Upper lobe of left lung (tissue), 6 donors: ENCODE results near the gene C4B. TPM values are rescaled to one million over a fixed set of nuclear protein-coding genes. Genes with fewer than 3 reads are reported as not detected.
"Not testable (repeated sequence)": the region's sequence is repeated elsewhere in the genome, so short reads cannot be mapped to it uniquely, and the experiment has no call there.

Experiments used
- ATAC-seq, 2 donors: fragments of 200-7000 bp; cut with Tn5 transposase; one replicate each; pipeline ENCODE4 v1.9.1; 2022; ENCODE audit warnings: mild to moderate bottlenecking in 2 of 2, moderate library complexity in 2 of 2; ENCODE audit not compliant: low FRiP score in 2 of 2
- DNase-seq, 2 donors: peaks; one replicate each; pipeline ENCODE4 v3.0.0-alpha.2; 2019 to 2020
- H3K27ac ChIP-seq, 4 donors: fragments of 200-600 bp; sonication (generic); one replicate each; pipeline ENCODE4 v1.5.1; 2016 to 2019
- H3K27me3 ChIP-seq, 4 donors: fragments of 200-600 bp; sonication (generic); one replicate each; pipeline ENCODE4 v1.5.1; 2017 to 2019
- H3K36me3 ChIP-seq, 4 donors: fragments of 200-600 bp; sonication (generic); one replicate each; pipeline ENCODE4 v1.5.1; 2016 to 2019
- H3K4me1 ChIP-seq, 4 donors: fragments of 200-600 bp; sonication (generic); one replicate each; pipeline ENCODE4 v1.5.1; 2018 to 2019
- H3K4me3 ChIP-seq, 4 donors: fragments of 200-600 bp; sonication (generic); one replicate each; pipeline ENCODE4 v1.5.1; 2017 to 2019; ENCODE audit warnings: mild to moderate bottlenecking in 2 of 4, moderate library complexity in 1 of 4
- H3K9me3 ChIP-seq, 4 donors: fragments of 200-600 bp; sonication (generic); one replicate each; pipeline ENCODE4 v1.5.1; 2018 to 2019
- EP300 ChIP-seq, 4 donors: sonication (generic); formaldehyde crosslinking; IDR thresholded peaks; one replicate each; pipeline ENCODE4 v1.5.1; 2017; ENCODE audit warnings: antibody characterized with exemption in 4 of 4, control low read depth in 2 of 4
- POLR2A ChIP-seq, 4 donors: fragments of 450-650 bp; IDR thresholded peaks; one replicate each; pipeline ENCODE4 v1.5.1; 2016 to 2017; ENCODE audit warnings: antibody characterized with exemption in 4 of 4, mild to moderate bottlenecking in 2 of 4
- POLR2AphosphoS5 ChIP-seq, 2 donors: sonication (generic); formaldehyde crosslinking; IDR thresholded peaks; one replicate each; pipeline ENCODE4 v1.5.1; 2017; ENCODE audit warnings: antibody characterized with exemption in 2 of 2
- WGBS, 2 donors: methylation state at CpG; one replicate each; pipeline ENCODE4 v1.1.5; 2017 to 2018; 5-methylcytosine and 5-hydroxymethylcytosine counted together
- total RNA-seq, 6 donors: library from RNA; depleted of rRNA in 4 of 6; stranded (reverse); fragments of >200 nt in 4 of 6; gene quantifications; one replicate each; pipeline versions ENCODE4 v1.1.0 to v1.2.1, GENCODE V29; 2016 to 2021
- TF ChIP-seq, protein P1 (sequence below), 6 experiments: fragments of 450-650 bp in 4 of 6; fragments of 200-600 bp in 2 of 6; sonication (generic) in 2 of 6; IDR thresholded peaks; one replicate each; pipeline ENCODE4 v1.5.1; 2016 to 2019; ENCODE audit warnings: antibody characterized with exemption in 6 of 6
- donor health status: DM: no; HTN: no; CAD: no; lungs with moderate emphysema.
- donor health status: DM: no; HTN: yes; CAD: no; lungs with severe emphysema.

Gene C4B
- total RNA-seq, 6 donors from 2014 or later: 85.7 to 193 (median 97.7) TPM

DNA sequence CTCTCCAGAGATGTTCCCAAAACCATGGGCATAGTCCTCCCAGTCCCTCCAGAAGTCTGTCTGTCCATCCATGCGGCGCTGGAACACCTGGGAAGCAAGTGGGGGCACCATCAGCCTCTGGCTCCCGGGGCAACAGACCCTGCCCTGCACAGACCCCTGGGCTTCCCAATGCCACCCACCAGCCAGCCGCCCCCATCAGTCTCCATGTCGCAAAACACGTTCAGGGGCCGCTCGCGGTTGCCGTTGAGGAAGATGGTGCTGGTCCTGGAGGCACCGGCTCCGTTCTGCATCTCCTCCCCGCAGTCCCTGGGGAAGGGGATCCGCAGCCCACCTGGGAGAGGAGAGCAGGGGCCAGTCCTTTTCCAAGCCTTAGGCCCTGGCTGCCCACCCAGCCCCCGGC lies 27.7 kb downstream of the C4B start:
- ATAC-seq, H3K27ac ChIP-seq, H3K4me3 ChIP-seq, H3K4me1 ChIP-seq, H3K9me3 ChIP-seq, H3K27me3 ChIP-seq: not testable (repeated sequence)
- peak in 1 of 2 donors; percentile 44 for DNase-seq
- WGBS, 2 donors: 95% methylated on average over 11 of the region's 15 CpGs; no CpG with 5 or more reads in 1 of the 2 donors
- peaks cover 0 to 18% (median 0%) of the 10 kb centered on the region in 4 donors for H3K36me3 ChIP-seq

DNA sequence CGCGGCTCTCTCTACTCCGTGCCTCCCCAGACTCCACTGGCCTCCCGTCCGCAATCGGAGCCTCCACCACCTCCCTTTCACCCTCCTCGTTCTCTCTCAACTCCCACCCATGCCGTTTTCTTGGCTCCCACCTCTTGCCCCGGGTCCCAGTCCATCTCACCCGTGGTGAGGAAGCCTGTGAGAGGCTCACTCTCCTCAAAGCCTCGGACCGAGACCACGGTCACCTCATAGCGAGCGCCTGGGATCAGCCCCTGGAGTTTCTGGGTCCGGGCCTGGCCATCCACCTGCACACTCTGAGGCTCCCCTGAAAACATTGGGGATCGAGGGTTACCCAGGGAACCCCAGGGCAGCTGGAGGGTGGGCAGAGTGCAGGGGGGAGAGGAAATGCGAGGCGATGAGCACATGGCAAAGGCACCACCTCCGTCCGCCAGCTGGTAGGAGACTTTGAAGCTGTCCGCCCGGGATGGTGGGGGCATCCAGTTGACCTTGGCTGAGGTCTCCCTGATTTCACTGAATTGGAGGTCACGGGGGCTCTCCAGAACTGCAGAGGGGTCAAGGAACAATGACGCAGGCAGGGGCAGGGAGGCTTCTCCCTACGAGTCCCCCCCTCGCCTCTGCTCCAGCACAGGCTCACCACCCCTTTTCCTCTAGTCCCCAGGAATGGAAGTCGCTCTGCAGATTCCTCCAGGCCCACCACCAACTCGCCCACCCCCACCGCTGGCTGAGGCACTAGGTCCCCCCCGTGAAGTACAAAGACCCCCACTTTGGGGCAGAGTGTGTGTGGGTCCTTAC lies 29.2 kb downstream of the C4B start:
- H3K27me3 ChIP-seq, ATAC-seq, H3K9me3 ChIP-seq, H3K4me3 ChIP-seq, H3K27ac ChIP-seq: not testable (repeated sequence)
- 90 to 93% methylated on average over 8 to 12 of the region's 31 CpGs for WGBS, 2 donors
- H3K36me3 ChIP-seq: peaks cover 0 to 33% (median 0%) of the 10 kb centered on the region in 4 donors
- H3K4me1 ChIP-seq: peaks cover 4 to 19% (median 12%) of the 10 kb centered on the region in 4 donors
- peak in 1 of 2 donors; percentile 42 for DNase-seq

DNA sequence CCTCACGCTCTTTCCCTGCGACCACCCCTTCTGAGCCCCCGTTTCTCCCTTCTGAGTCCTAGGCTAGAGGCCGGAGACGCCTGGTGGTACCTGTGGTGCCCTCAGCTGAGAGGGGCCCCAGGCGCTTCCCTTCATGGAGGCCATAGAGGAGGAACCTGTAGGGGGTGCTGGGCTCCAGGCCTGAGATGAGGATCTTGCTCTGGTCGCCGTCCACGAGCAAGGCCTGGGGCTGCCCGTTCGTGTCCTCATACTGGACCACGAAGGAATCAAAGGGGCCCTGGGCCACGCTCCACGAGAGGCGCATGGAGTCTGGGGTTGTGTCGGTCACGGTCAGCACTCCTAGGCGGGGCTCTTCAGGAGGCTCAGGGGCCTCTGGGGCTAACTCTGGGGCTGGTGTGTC lies 30.3 kb downstream of the C4B start:
- H3K27ac ChIP-seq, ATAC-seq, H3K4me3 ChIP-seq, H3K9me3 ChIP-seq, H3K27me3 ChIP-seq: not testable (repeated sequence)
- Histone ChIP-seq H3K4me1 (peaks cover 4 to 19% (median 12%) of the 10 kb centered on the region in 4 donors), H3K36me3 (peaks cover 0 to 42% (median 0%) of the 10 kb centered on the region in 4 donors)
- DNase-seq: peak in 1 of 2 donors; percentile 75
- WGBS, 2 donors: 85% methylated on average over 7 of the region's 18 CpGs; no CpG with 5 or more reads in 1 of the 2 donors

DNA sequence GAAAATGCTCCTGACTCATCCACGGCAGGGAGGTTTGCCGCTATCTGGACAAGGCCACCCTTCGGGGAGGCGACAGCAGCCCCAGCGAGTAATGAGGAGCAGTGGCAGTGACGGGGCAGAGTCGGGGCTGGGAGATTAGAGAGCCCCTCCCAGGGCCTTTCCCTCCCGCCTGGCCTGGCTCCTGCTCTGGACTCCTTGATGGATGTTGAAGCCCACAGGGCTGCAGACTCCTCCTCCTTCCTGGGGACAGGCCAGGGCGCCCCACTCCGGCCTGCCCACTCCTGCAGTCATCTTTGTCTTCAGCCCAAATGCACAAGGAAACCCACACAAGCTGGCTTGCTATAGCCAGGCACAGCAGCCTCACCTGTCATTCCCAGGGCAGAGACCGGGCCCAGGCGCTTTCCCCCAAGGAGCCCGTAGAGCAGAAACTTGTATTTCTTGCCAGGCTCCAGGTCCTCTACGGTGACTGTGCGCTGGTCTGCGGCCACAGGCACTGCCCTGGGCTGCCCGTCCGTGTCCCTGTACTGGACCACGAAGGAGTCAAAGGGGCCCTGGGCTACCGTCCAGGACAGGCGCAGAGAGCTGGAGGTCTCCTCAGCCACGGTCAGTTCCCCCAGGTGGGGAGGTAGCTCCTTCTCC lies 31.3 kb downstream of the C4B start:
- WGBS, 2 donors: 79 to 90% methylated on average over 5 to 19 of the region's 22 CpGs
- Histone ChIP-seq H3K27ac (peak overlapping the region; percentile 57 to 79 (median 65)), H3K27me3 (no peaks in the 10 kb centered on the region), H3K4me1 (peaks cover 4 to 19% (median 12%) of the 10 kb centered on the region in 4 donors), H3K9me3 (no peaks in the 10 kb centered on the region), H3K4me3 (no peak overlapping the region), H3K36me3 (peaks cover 0 to 42% (median 0%) of the 10 kb centered on the region in 4 donors)
- no peak for TF ChIP-seq POLR2A (IDR thresholded peaks at IDR 0.05)
- no peak for TF ChIP-seq EP300 (IDR thresholded peaks at IDR 0.05)
- TF ChIP-seq POLR2AphosphoS5 (IDR thresholded peaks at IDR 0.05): no peak
- TF ChIP-seq, protein P1, sequence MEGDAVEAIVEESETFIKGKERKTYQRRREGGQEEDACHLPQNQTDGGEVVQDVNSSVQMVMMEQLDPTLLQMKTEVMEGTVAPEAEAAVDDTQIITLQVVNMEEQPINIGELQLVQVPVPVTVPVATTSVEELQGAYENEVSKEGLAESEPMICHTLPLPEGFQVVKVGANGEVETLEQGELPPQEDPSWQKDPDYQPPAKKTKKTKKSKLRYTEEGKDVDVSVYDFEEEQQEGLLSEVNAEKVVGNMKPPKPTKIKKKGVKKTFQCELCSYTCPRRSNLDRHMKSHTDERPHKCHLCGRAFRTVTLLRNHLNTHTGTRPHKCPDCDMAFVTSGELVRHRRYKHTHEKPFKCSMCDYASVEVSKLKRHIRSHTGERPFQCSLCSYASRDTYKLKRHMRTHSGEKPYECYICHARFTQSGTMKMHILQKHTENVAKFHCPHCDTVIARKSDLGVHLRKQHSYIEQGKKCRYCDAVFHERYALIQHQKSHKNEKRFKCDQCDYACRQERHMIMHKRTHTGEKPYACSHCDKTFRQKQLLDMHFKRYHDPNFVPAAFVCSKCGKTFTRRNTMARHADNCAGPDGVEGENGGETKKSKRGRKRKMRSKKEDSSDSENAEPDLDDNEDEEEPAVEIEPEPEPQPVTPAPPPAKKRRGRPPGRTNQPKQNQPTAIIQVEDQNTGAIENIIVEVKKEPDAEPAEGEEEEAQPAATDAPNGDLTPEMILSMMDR (IDR thresholded peaks at IDR 0.05): no peak
- peak in 1 of 2 donors; percentile 59 for DNase-seq
- peak in 1 of 2 donors; percentile 5 for ATAC-seq

DNA sequence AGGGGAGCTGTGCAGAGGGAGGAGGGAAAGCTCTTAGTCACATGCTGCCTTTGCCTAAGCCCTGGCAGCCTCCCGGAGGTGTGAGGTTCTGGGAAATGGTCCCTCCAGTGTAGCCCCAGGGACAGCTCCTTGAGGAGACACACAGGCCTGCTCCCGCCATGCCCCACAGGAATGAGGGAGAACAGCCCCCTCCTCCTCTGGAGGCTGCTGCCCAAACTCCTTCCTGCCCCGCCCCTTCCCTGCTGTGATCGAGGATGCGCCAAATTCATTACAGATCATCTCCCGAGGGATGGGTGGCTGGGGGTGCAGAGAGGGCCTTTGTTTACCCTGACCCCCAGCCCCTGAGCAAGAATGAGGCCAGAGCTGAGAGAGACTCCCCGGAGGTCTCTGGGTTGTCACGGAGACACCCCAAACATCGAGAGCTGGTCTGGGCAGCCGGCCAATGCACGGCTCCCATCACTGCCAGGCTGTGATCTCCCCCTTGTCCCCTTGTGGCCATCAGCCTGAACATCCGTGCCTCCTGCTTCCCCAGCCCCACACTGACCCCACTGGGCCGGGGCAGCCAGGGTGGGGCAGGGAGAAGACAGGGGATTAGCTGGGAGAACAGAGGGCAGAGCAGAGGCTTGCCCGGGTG lies 32.0 kb downstream of the C4B start:
- H3K27me3 ChIP-seq: no peaks in the 10 kb centered on the region
- peaks cover 0 to 45% (median 0%) of the 10 kb centered on the region in 4 donors for H3K36me3 ChIP-seq
- H3K9me3 ChIP-seq: no peaks in the 10 kb centered on the region
- H3K4me1 ChIP-seq: peaks cover 4 to 19% (median 12%) of the 10 kb centered on the region in 4 donors
- DNase-seq (peak in 1 of 2 donors; percentile 75), ATAC-seq (peak in 1 of 2 donors; percentile 11)
- H3K27ac ChIP-seq: peak overlapping the region; percentile 57 to 79 (median 65)
- TF ChIP-seq, protein P1 (IDR thresholded peaks at IDR 0.05): peak in 1 of 6 experiments; percentile 12
- no peak for TF ChIP-seq POLR2AphosphoS5 (IDR thresholded peaks at IDR 0.05)
- TF ChIP-seq POLR2A (IDR thresholded peaks at IDR 0.05): no peak
- TF ChIP-seq EP300 (IDR thresholded peaks at IDR 0.05): no peak
- H3K4me3 ChIP-seq: no peak overlapping the region
- WGBS, 2 donors: 47 to 63% methylated on average over 3 to 13 of the region's 14 CpGs

DNA sequence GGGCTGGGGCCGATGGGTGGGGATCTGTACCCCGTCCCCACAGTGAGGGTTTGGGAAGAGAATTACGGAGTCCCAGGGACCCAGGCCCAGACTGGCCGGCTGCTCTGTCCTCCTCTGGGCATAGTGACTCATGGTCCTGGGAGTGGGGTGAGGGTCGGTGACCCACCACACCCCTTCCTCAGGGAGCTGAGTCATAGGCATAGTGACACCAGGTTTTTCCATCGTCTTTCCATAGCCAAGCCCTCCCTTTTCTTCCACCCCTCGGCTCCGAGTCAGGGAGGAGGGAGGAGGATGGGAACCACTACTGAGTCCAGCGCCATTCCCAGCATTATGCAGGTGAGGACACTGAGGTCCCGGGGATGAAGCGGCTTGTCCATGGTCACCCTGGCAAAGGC lies 32.5 kb downstream of the C4B start:
- H3K4me3 ChIP-seq: no peak overlapping the region
- 64 to 76% methylated on average over 9 to 11 of the region's 11 CpGs for WGBS, 2 donors
- H3K4me1 ChIP-seq: peaks cover 4 to 19% (median 12%) of the 10 kb centered on the region in 4 donors
- no peak for DNase-seq
- no peaks in the 10 kb centered on the region for H3K9me3 ChIP-seq
- no peaks in the 10 kb centered on the region for H3K27me3 ChIP-seq
- TF ChIP-seq, protein P1 (IDR thresholded peaks at IDR 0.05): no peak
- TF ChIP-seq POLR2AphosphoS5 (IDR thresholded peaks at IDR 0.05): no peak
- no peak for TF ChIP-seq POLR2A (IDR thresholded peaks at IDR 0.05)
- TF ChIP-seq EP300 (IDR thresholded peaks at IDR 0.05): no peak
- peak overlapping the region; percentile 57 to 79 (median 65) for H3K27ac ChIP-seq
- H3K36me3 ChIP-seq: peaks cover 0 to 50% (median 0%) of the 10 kb centered on the region in 4 donors
- ATAC-seq: peak in 1 of 2 donors; percentile 69
